MM.1S (cell line): ENCODE data around the gene EP400.

Experiments used
- DNase-seq: peaks from one replicate; pipeline ENCODE4 v3.0.0-alpha.2; 2015
- H2AFZ ChIP-seq: fragments of 300-600 bp; sonication (generic); 2 replicates; pipeline ENCODE4 v1.6.0; 2016; ENCODE audit warnings: antibody characterized with exemption, low read length
- H3F3A ChIP-seq: fragments of 300-600 bp; sonication (generic); 2 replicates; pipeline ENCODE4 v1.6.1; 2016; ENCODE audit warnings: mild to moderate bottlenecking, antibody characterized with exemption, low read length, moderate library complexity, mixed read lengths; ENCODE audit not compliant: insufficient read depth
- H3K27ac ChIP-seq: fragments of 300-600 bp; sonication (generic); 2 replicates; pipeline ENCODE4 v1.5.1; 2016; ENCODE audit warnings: mild to moderate bottlenecking, low read length
- H3K27me3 ChIP-seq: fragments of 300-600 bp; sonication (generic); replicated peaks from 2 replicates; pipeline ENCODE4 v1.6.0; 2016; ENCODE audit warnings: low read length; ENCODE audit not compliant: insufficient read depth
- H3K36me3 ChIP-seq: fragments of 300-600 bp; sonication (generic); replicated peaks from 2 replicates; pipeline ENCODE4 v1.6.1; 2016; ENCODE audit warnings: mild to moderate bottlenecking, low read length, mixed read lengths; ENCODE audit not compliant: insufficient read depth
- H3K4me1 ChIP-seq: fragments of 300-600 bp; sonication (generic); 2 replicates; pipeline ENCODE4 v1.6.1; 2016; ENCODE audit warnings: low read length, mixed read lengths
- H3K4me2 ChIP-seq: fragments of 300-600 bp; sonication (generic); 2 replicates; pipeline ENCODE4 v1.6.0; 2016; ENCODE audit warnings: low read depth, low read length
- H3K4me3 ChIP-seq: fragments of 300-600 bp; sonication (generic); 2 replicates; pipeline ENCODE4 v1.5.1; 2016; ENCODE audit warnings: low read length, mixed read lengths
- H3K79me2 ChIP-seq: fragments of 300-600 bp; sonication (generic); 2 replicates; pipeline ENCODE4 v1.6.1; 2016; ENCODE audit warnings: mixed run types, low read length, mixed read lengths
- H3K9ac ChIP-seq: fragments of 300-600 bp; sonication (generic); 2 replicates; pipeline ENCODE4 v1.6.1; 2016; ENCODE audit warnings: low read length, mixed read lengths
- H3K9me2 ChIP-seq: fragments of 300-600 bp; sonication (generic); replicated peaks from 2 replicates; pipeline ENCODE4 v1.6.1; 2016; ENCODE audit warnings: mild to moderate bottlenecking, low read length, mixed read lengths; ENCODE audit not compliant: insufficient read depth
- H3K9me3 ChIP-seq: fragments of 300-600 bp; sonication (generic); replicated peaks from 2 replicates; pipeline ENCODE4 v1.6.1; 2016; ENCODE audit warnings: mild to moderate bottlenecking, low read length, mixed read lengths; ENCODE audit not compliant: insufficient read depth
- H4K20me1 ChIP-seq: fragments of 300-600 bp; sonication (generic); 2 replicates; pipeline ENCODE4 v1.6.1; 2016; ENCODE audit warnings: mild to moderate bottlenecking, low read length, moderate library complexity, mixed read lengths; ENCODE audit not compliant: insufficient read depth
- EZH2 ChIP-seq: fragments of 300-600 bp; sonication (generic); optimal IDR thresholded peaks from 2 replicates; pipeline ENCODE3; 2017; ENCODE audit warnings: low read depth, mild to moderate bottlenecking, antibody characterized with exemption, low read length, mixed read lengths
- EZH2phosphoT487 ChIP-seq: fragments of 300-600 bp; sonication (generic); IDR thresholded peaks from 2 replicates; pipeline ENCODE4 v1.6.1; 2018; ENCODE audit warnings: antibody characterized with exemption, low read length
- TF ChIP-seq, protein P1 (sequence below): fragments of 300-600 bp; sonication (generic); IDR thresholded peaks from 2 replicates; pipeline ENCODE4 v1.5.1; 2016; ENCODE audit warnings: antibody characterized with exemption, low read length, mixed read lengths

The EP400 gene

GRCh38 chr12:132106921-132107320 is 157.2 kb downstream of the EP400 start:
- no peaks in the 10 kb centered on the region for H3K79me2 ChIP-seq
- DNase-seq, result no peak
- no peaks in the 10 kb centered on the region for H3K36me3 ChIP-seq
- H2AFZ ChIP-seq, result no peak overlapping the region
- H3F3A ChIP-seq, result no peaks in the 10 kb centered on the region
- H3K9me2 ChIP-seq, result no peaks in the 10 kb centered on the region
- H3K4me2 ChIP-seq, result no peak overlapping the region
- no peak overlapping the region for H3K4me3 ChIP-seq
- no peaks in the 10 kb centered on the region for H3K27me3 ChIP-seq
- no peaks in the 10 kb centered on the region for H3K9me3 ChIP-seq
- H3K27ac ChIP-seq, result no peak overlapping the region
- no peaks in the 10 kb centered on the region for H4K20me1 ChIP-seq
- H3K4me1 ChIP-seq, result no peaks in the 10 kb centered on the region
- no peak overlapping the region for H3K9ac ChIP-seq
- TF ChIP-seq EZH2phosphoT487 (no peak), EZH2 (no peak)
- TF ChIP-seq, protein P1, sequence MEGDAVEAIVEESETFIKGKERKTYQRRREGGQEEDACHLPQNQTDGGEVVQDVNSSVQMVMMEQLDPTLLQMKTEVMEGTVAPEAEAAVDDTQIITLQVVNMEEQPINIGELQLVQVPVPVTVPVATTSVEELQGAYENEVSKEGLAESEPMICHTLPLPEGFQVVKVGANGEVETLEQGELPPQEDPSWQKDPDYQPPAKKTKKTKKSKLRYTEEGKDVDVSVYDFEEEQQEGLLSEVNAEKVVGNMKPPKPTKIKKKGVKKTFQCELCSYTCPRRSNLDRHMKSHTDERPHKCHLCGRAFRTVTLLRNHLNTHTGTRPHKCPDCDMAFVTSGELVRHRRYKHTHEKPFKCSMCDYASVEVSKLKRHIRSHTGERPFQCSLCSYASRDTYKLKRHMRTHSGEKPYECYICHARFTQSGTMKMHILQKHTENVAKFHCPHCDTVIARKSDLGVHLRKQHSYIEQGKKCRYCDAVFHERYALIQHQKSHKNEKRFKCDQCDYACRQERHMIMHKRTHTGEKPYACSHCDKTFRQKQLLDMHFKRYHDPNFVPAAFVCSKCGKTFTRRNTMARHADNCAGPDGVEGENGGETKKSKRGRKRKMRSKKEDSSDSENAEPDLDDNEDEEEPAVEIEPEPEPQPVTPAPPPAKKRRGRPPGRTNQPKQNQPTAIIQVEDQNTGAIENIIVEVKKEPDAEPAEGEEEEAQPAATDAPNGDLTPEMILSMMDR, result no peak

GRCh38 chr12:132108211-132108832 is 158.6 kb downstream of the EP400 start:
- H3K79me2 ChIP-seq, result no peaks in the 10 kb centered on the region
- H3K27ac ChIP-seq, result no peak overlapping the region
- no peak overlapping the region for H2AFZ ChIP-seq
- H3K9ac ChIP-seq, result no peak overlapping the region
- no peak overlapping the region for H3K4me3 ChIP-seq
- H3K4me1 ChIP-seq, result no peaks in the 10 kb centered on the region
- no peaks in the 10 kb centered on the region for H3K9me3 ChIP-seq
- no peak overlapping the region for H3K4me2 ChIP-seq
- DNase-seq, result no peak
- no peaks in the 10 kb centered on the region for H3F3A ChIP-seq
- H3K9me2 ChIP-seq, result no peaks in the 10 kb centered on the region
- no peaks in the 10 kb centered on the region for H3K27me3 ChIP-seq
- TF ChIP-seq, protein P1, result no peak
- TF ChIP-seq EZH2phosphoT487 (no peak), EZH2 (no peak)
- H3K36me3 ChIP-seq, result no peaks in the 10 kb centered on the region
- H4K20me1 ChIP-seq, result no peaks in the 10 kb centered on the region

GRCh38 chr12:132109741-132110140 is 160.0 kb downstream of the EP400 start:
- Histone ChIP-seq H3K27ac (no peak overlapping the region), H3K36me3 (no peaks in the 10 kb centered on the region), H3K4me3 (no peak overlapping the region), H3K9ac (no peak overlapping the region), H4K20me1 (no peaks in the 10 kb centered on the region), H3K9me2 (no peaks in the 10 kb centered on the region), H3K4me2 (no peak overlapping the region), H3K79me2 (no peaks in the 10 kb centered on the region), H3K9me3 (no peaks in the 10 kb centered on the region), H3K4me1 (no peaks in the 10 kb centered on the region), H2AFZ (no peak overlapping the region), H3K27me3 (no peaks in the 10 kb centered on the region), H3F3A (no peaks in the 10 kb centered on the region)
- TF ChIP-seq, protein P1, result no peak
- TF ChIP-seq EZH2, result no peak
- TF ChIP-seq EZH2phosphoT487, result no peak
- no peak for DNase-seq
